ENCODE measurements around the gene SS18L1. TPM values are rescaled to one million over a fixed set of nuclear protein-coding genes. Genes with fewer than 3 reads are reported as not detected.

Gene SS18L1
- total and polyA plus RNA-seq, 5 experiments from 2014 or later = 0.39 to 23.6 (median 0.58) TPM

GRCh38 chr20:62183426-62184142 lies 40.0 kb downstream of the SS18L1 start:
- Mint-ChIP-seq H3K4me1 (peaks cover 12 to 49% (median 45%) of the 10 kb centered on the region in 4 donors), H3K27me3 (peaks cover 0 to 2% (median 0%) of the 10 kb centered on the region in 5 donors), H3K27ac (peak overlapping the region; percentile 90 to 98 (median 95)), H3K36me3 (peaks cover 0 to 4% (median 0%) of the 10 kb centered on the region in 3 donors), H3K4me3 (peak overlapping the region; percentile 79 to 96 (median 90)), H3K9me3 (no peaks in the 10 kb centered on the region)
- POLR2A ChIA-PET = interaction anchor here (0.6 to 2.2 kb wide), 5 partner anchors 39 to 153 kb away, joined by 3 to 9 read pairs (median 4); partner anchors contain the start of genes OSBPL2, PSMA7, SS18L1 and TAF4
- DNase-seq (peak in 1 of 10 donors; percentile 19), ATAC-seq (no peak)

- POLR2A ChIA-PET = no interaction called here
- H3K27me3 Mint-ChIP-seq = peaks cover 0 to 2% (median 0%) of the 10 kb centered on the region in 5 donors
- no peak overlapping the region for H3K4me3 Mint-ChIP-seq
- H3K27ac Mint-ChIP-seq = peak overlapping the region in 2 of 10 donors; percentile 0 to 37
- DNase-seq (no peak), ATAC-seq (no peak)
- no peaks in the 10 kb centered on the region for H3K9me3 Mint-ChIP-seq
- peaks cover 0 to 22% (median 7%) of the 10 kb centered on the region in 3 donors for H3K36me3 Mint-ChIP-seq
- H3K4me1 Mint-ChIP-seq = peaks cover 15 to 56% (median 48%) of the 10 kb centered on the region in 4 donors
Observed at GRCh38 chr20:62186096-62186426, 42.5 kb downstream of the SS18L1 start.

GRCh38 chr20:62186887-62187866 lies 43.6 kb downstream of the SS18L1 start:
- ATAC-seq (no peak), DNase-seq (no peak)
- H3K9me3 Mint-ChIP-seq = no peaks in the 10 kb centered on the region
- H3K4me1 Mint-ChIP-seq = peaks cover 15 to 56% (median 41%) of the 10 kb centered on the region in 4 donors
- H3K27ac Mint-ChIP-seq = peak overlapping the region in 7 of 10 donors; percentile 4 to 85 (median 37)
- peaks cover 0 to 22% (median 7%) of the 10 kb centered on the region in 3 donors for H3K36me3 Mint-ChIP-seq
- POLR2A ChIA-PET = interaction anchor here (0.7 kb wide), 1 partner anchor 361 kb away, joined by 3 read pairs; no protein-coding TSS in a partner anchor
- peaks cover 0 to 2% (median 0%) of the 10 kb centered on the region in 5 donors for H3K27me3 Mint-ChIP-seq
- H3K4me3 Mint-ChIP-seq = peak overlapping the region in 2 of 10 donors; percentile 28 to 58

- peak overlapping the region in 3 of 10 donors; percentile 14 to 71 (median 43) for H3K27ac Mint-ChIP-seq
- H3K4me1 Mint-ChIP-seq = peaks cover 17 to 37% (median 26%) of the 10 kb centered on the region in 4 donors
- H3K36me3 Mint-ChIP-seq = peaks cover 0 to 39% (median 10%) of the 10 kb centered on the region in 3 donors
- ATAC-seq = no peak
- POLR2A ChIA-PET = no interaction called here
- no peak overlapping the region for H3K4me3 Mint-ChIP-seq
- no peaks in the 10 kb centered on the region for H3K27me3 Mint-ChIP-seq
- no peak for DNase-seq
- no peaks in the 10 kb centered on the region for H3K9me3 Mint-ChIP-seq
Observed at GRCh38 chr20:62190639-62191411, 47.3 kb downstream of the SS18L1 start.

- no peaks in the 10 kb centered on the region for H3K9me3 Mint-ChIP-seq
- H3K4me3 Mint-ChIP-seq = no peak overlapping the region
- ATAC-seq (no peak), DNase-seq (no peak)
- POLR2A ChIA-PET = interaction anchor here (0.9 kb wide), 1 partner anchor 46 kb away, joined by 3 read pairs; the partner anchor contains the start of gene OSBPL2
- no peak overlapping the region for H3K27ac Mint-ChIP-seq
- H3K36me3 Mint-ChIP-seq = peaks cover 0 to 44% (median 11%) of the 10 kb centered on the region in 3 donors
- no peaks in the 10 kb centered on the region for H3K27me3 Mint-ChIP-seq
- peaks cover 9 to 29% (median 20%) of the 10 kb centered on the region in 4 donors for H3K4me1 Mint-ChIP-seq
Observed at GRCh38 chr20:62191781-62192559, 48.4 kb downstream of the SS18L1 start.

GRCh38 chr20:62192635-62193034 lies 49.1 kb downstream of the SS18L1 start:
- no peak overlapping the region for H3K4me3 Mint-ChIP-seq
- H3K27ac Mint-ChIP-seq = no peak overlapping the region
- POLR2A ChIA-PET = interaction anchor here (0.9 kb wide), 1 partner anchor 45 kb away, joined by 3 read pairs; the partner anchor contains the start of gene OSBPL2
- peaks cover 0 to 44% (median 11%) of the 10 kb centered on the region in 3 donors for H3K36me3 Mint-ChIP-seq
- H3K4me1 Mint-ChIP-seq = peaks cover 4 to 23% (median 16%) of the 10 kb centered on the region in 4 donors
- no peak for DNase-seq
- no peak for ATAC-seq
- no peaks in the 10 kb centered on the region for H3K9me3 Mint-ChIP-seq
- H3K27me3 Mint-ChIP-seq = no peaks in the 10 kb centered on the region

GRCh38 chr20:62193079-62194025 lies 49.8 kb downstream of the SS18L1 start:
- DNase-seq = no peak
- POLR2A ChIA-PET = interaction anchor here (0.9 kb wide), 1 partner anchor 45 kb away, joined by 3 read pairs; the partner anchor contains the start of gene OSBPL2
- H3K36me3 Mint-ChIP-seq = peaks cover 0 to 48% (median 11%) of the 10 kb centered on the region in 3 donors
- H3K4me3 Mint-ChIP-seq = no peak overlapping the region
- no peak for ATAC-seq
- H3K9me3 Mint-ChIP-seq = no peaks in the 10 kb centered on the region
- no peaks in the 10 kb centered on the region for H3K27me3 Mint-ChIP-seq
- H3K27ac Mint-ChIP-seq = peak overlapping the region in 2 of 10 donors; percentile 37 to 52
- peaks cover 1 to 19% (median 13%) of the 10 kb centered on the region in 4 donors for H3K4me1 Mint-ChIP-seq

GRCh38 chr20:62195075-62195405 lies 51.5 kb downstream of the SS18L1 start:
- Mint-ChIP-seq H3K4me1 (peaks cover 0 to 16% (median 11%) of the 10 kb centered on the region in 4 donors), H3K36me3 (peaks cover 0 to 53% (median 18%) of the 10 kb centered on the region in 3 donors), H3K4me3 (peak overlapping the region in 2 of 10 donors; percentile 19 to 47), H3K9me3 (no peaks in the 10 kb centered on the region), H3K27ac (peak overlapping the region in 6 of 10 donors; percentile 27 to 76 (median 70)), H3K27me3 (no peaks in the 10 kb centered on the region)
- POLR2A ChIA-PET = no interaction called here
- peak in 1 of 2 donors; percentile 27 for ATAC-seq
- DNase-seq = no peak

GRCh38 chr20:62195736-62196135 lies 52.2 kb downstream of the SS18L1 start:
- H3K27me3 Mint-ChIP-seq = no peaks in the 10 kb centered on the region
- POLR2A ChIA-PET = no interaction called here

GRCh38 chr20:62196286-62196685 lies 52.7 kb downstream of the SS18L1 start:
- POLR2A ChIA-PET = no interaction called here
- Mint-ChIP-seq H3K4me1 (peaks cover 0 to 16% (median 7%) of the 10 kb centered on the region in 4 donors), H3K36me3 (peaks cover 0 to 55% (median 17%) of the 10 kb centered on the region in 3 donors), H3K4me3 (no peak overlapping the region), H3K9me3 (no peaks in the 10 kb centered on the region), H3K27ac (no peak overlapping the region), H3K27me3 (no peaks in the 10 kb centered on the region)
- ATAC-seq = no peak
- no peak for DNase-seq

More at GRCh38 chr20:62195736-62196135, 52.2 kb downstream of the SS18L1 start:
- no peak overlapping the region for H3K4me3 Mint-ChIP-seq
- H3K9me3 Mint-ChIP-seq = no peaks in the 10 kb centered on the region
- peaks cover 0 to 53% (median 17%) of the 10 kb centered on the region in 3 donors for H3K36me3 Mint-ChIP-seq
- H3K27ac Mint-ChIP-seq = peak overlapping the region in 2 of 10 donors; percentile 87 to 89
- ATAC-seq = no peak
- H3K4me1 Mint-ChIP-seq = peaks cover 0 to 16% (median 8%) of the 10 kb centered on the region in 4 donors
- DNase-seq = no peak
